NCI-H1694 (cell line): ENCODE measurements around the gene NFIC.
A peak's percentile ranks its signal among the peaks of the same experiment; 100 is the strongest.
"Not testable (repeated sequence)": the region's sequence is repeated elsewhere in the genome, so short reads cannot be mapped to it uniquely, and the experiment has no call there.

Experiments
- DNase-seq: peaks from one replicate; lab custom pipeline; 2025; lab: John Stamatoyannopoulos, UW

Gene NFIC

GRCh38 chr19:3398900-3399278 is 32.5 kb downstream of the NFIC start:
- no peak for DNase-seq

DNA sequence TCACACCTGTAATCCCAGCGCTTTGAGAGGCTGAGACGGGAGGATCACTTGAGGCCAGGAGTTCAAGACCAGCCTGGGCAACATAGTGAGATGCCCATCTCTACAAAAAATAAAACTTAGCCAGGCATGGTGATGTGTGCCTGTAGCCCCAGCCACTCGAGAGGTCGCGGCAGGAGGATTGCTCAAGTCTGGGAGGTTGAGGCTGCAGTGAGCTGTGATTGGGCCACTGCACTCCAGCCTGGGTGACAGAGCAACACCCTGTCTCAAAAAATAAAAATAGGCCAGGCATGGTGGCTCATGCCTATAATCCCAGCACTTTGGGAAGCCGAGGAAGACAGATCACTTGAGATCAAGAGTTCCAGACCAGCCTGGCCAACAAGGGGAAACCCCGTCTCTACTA is 32.9 kb downstream of the NFIC start:
- not testable (repeated sequence) for DNase-seq

- DNase-seq: no peak
Observed at GRCh38 chr19:3401004-3401768, 34.8 kb downstream of the NFIC start.

DNA sequence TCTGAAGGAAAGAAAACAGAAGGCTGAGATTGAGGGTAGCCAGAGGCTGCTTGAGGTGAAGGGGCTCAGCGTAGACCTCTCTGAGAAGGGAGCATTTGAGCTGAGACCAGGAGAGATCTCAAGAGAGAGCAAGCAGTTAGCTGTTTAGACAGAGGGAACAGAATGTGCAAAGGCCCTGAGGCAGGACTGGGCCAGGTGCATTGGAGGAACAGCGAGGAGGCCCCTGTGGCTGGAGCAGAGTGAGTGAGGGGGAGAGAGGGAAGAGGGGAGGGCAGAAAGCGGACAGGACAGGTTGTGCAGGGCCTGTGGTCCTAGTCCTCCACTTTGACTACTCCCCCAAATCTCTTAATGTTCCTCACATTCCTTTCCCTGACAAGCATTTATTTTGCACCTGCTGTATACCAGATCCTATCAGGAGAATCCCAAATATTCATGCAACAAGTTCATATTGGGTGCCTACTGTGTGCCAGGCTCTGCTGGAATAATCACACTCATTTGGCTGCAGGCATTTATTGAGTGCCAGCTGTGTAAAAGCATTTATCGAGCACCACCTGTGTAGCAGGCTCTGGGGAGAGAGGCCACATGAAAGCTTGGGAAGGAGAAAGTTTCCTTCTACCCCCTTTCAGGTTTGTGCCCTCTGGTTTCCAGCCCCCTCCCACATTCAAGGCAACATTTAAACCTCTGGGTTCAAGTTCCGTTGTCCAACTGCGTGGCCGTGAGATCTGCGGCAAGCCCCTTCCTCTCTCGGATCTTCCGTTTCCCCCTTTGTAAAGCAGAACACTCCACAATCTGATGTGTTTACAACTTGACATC is 36.5 kb downstream of the NFIC start:
- no peak for DNase-seq

DNA sequence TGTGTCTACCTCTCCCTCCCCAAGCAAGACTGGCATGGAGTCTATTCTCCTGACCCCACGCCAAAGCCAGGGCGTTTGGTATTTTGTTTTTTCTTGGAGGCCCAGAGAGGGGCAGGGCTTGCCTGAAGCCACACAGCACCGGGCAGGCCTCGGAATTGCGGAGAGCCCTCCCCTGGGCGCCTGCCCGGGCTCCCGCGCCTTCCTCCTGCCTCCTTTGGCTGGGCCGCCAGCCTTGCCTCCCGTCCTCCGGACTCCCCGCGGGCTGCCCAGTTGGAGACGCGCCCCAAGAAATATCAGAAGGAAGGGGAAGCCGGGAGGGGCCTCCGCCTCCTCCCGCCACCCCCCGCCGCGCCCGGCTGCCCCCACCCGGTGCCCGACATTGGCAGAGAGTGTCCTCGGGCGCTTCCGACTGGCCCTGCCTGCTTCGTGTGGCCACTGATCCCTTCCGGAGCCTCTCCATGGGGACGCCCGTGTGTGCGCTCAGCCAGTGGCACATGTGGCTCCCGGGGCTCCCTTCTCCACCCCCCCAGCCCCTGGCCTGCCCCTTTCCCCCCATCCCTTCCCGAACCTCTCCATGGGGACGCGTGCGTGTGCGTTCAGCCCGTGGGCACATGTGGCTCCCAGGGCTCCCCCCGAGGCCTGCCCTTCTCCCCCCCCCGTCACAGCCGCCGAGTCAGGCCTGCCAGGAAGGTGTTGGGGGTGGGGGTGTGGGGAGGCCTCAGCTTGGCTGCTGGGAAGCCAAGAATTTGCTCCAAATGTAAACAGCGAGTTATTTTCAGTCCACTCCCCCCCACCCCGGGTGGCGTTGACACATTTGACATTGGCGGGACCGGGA is 37.3 kb downstream of the NFIC start:
- DNase-seq: no peak

GRCh38 chr19:3404324-3405260 is 38.2 kb downstream of the NFIC start:
- DNase-seq: no peak

DNA sequence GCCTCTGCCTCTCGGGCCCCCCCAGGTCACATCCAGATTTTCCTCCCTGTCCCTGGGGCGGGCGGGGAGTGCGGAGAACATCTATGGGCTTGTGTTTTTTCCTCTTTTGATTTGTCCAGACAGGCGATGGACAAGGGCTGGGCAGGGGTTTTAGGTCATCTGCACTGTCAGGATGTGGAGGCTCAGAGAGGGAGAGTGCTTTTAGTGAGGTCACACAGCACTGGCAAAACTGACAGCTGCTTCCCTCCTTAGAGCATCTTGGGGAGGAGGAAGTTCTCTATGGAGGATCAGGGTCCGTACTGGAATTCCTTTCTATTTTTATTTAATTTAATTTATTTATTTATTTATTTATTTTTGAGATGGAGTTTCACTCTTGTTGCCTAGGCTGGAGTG is 38.9 kb downstream of the NFIC start:
- DNase-seq: no peak

- DNase-seq: no peak
Observed at GRCh38 chr19:3406571-3407111, 40.3 kb downstream of the NFIC start.

GRCh38 chr19:3407556-3408516 is 41.5 kb downstream of the NFIC start:
- DNase-seq: no peak

DNA sequence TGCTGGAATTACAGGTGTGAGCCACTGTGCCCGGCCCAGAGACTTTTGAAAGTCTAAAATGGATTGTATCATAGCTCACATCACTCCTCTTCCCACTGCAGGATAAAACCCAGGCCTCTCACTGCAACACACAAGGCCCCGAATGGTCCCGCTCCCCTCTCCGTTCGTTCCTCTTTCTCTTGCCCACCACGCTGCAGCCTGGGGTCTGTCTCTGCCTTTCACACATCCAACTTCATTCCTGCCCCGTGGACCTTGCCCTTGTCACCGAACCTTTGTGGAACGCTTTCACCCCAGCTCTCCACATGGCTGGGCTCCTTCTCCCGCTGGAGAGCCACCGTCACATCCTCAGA is 42.6 kb downstream of the NFIC start:
- DNase-seq: no peak

- DNase-seq: no peak
Observed at GRCh38 chr19:3409346-3410064, 43.1 kb downstream of the NFIC start.

DNA sequence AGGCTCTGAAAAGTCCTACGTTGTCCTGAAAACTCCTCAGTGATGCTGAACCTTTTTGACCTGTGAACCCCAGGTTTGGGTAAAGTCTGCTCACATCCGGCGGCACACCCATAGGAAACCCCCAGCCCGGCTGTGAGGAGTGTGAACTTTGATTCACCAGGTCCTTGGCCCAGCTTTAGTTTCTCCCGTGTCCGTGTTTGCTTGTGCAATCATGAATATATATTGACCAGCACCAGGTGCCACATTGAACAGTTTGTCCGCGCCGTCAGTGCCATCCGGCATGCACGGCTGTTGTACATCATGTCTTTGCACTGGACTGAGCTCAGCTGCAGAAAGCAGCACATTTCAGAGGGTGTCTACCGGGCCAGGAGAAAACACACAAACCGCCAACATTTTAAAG is 45.3 kb downstream of the NFIC start:
- DNase-seq: no peak

DNA sequence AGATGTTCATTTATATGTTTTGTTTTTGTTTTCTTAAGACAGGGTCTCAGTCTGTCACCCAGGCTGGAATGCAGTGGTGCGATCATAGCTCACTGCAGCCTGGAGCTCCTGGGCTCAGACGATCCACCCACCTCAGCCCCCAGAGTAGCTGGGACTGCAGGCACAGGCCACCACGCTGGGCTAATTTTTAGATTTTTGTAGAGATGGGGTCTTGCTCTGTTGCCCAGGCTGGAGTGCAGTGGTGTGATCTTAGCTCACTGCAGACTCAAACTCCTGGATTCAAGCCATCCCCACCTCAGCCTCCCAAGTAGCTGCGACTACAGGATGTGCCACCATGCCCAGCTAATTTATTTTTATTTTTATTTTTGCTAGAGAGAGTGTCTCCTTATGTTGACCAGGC is 45.7 kb downstream of the NFIC start:
- no peak for DNase-seq

- peak; percentile 58 for DNase-seq
Observed at GRCh38 chr19:3413796-3414327, 47.5 kb downstream of the NFIC start.

- DNase-seq: no peak
Observed at GRCh38 chr19:3415695-3416094, 49.3 kb downstream of the NFIC start.

GRCh38 chr19:3420244-3420755 is 53.9 kb downstream of the NFIC start:
- DNase-seq: no peak

- DNase-seq: no peak
Observed at GRCh38 chr19:3420909-3421619, 54.7 kb downstream of the NFIC start.

GRCh38 chr19:3421656-3422055 is 55.3 kb downstream of the NFIC start:
- not testable (repeated sequence) for DNase-seq
